ENCODE results near the gene BCKDHB.

BCKDHB gene

GRCh38 chr6:80329496-80329895, 223.0 kb downstream of the BCKDHB start:
- Histone ChIP-seq H3K9me3 (ENCODE audit: insufficient read depth, low read depth, low read length) (no peaks in the 10 kb centered on the region), H3K27ac (ENCODE audit: low read depth, low read length) (peak overlapping the region; percentile 41), H3K9ac (ENCODE audit: low read depth, low read length) (no peak overlapping the region)

GRCh38 chr6:80330961-80331360, 224.5 kb downstream of the BCKDHB start:
- peak overlapping the region; percentile 42; the same call in 1 of the 2 replicates for H3K27ac ChIP-seq (ENCODE audit: low read depth, low read length)
- H3K36me3 ChIP-seq (ENCODE audit: insufficient read depth, low read length): no peaks in the 10 kb centered on the region
- no peaks in the 10 kb centered on the region for H3K9me3 ChIP-seq (ENCODE audit: insufficient read depth, low read depth, low read length)
- peaks cover 88% of the 10 kb centered on the region for H3K4me1 ChIP-seq (ENCODE audit: insufficient read depth, low read length)
- H3K9ac ChIP-seq (ENCODE audit: low read depth, low read length): no peak overlapping the region
- peak overlapping the region; percentile 14; the same call in 1 of the 2 replicates for H3K4me3 ChIP-seq (ENCODE audit: low read length)
- 44% methylated on average over 3 of the region's 3 CpGs for WGBS
- no peaks in the 10 kb centered on the region for H3K27me3 ChIP-seq (ENCODE audit: insufficient read depth, low read length)

More at GRCh38 chr6:80329496-80329895, 223.0 kb downstream of the BCKDHB start:
- no peaks in the 10 kb centered on the region for H3K27me3 ChIP-seq (ENCODE audit: insufficient read depth, low read length)
- H3K4me1 ChIP-seq (ENCODE audit: insufficient read depth, low read length): peaks cover 74% of the 10 kb centered on the region
- H3K36me3 ChIP-seq (ENCODE audit: insufficient read depth, low read length): no peaks in the 10 kb centered on the region
- H3K4me3 ChIP-seq (ENCODE audit: low read length): no peak overlapping the region

- peaks cover 94% of the 10 kb centered on the region for H3K4me1 ChIP-seq (ENCODE audit: insufficient read depth, low read length)
- H3K9me3 ChIP-seq (ENCODE audit: insufficient read depth, low read depth, low read length): no peaks in the 10 kb centered on the region
- H3K27ac ChIP-seq (ENCODE audit: low read depth, low read length): peak overlapping the region; percentile 42; the same call in 1 of the 2 replicates
- H3K9ac ChIP-seq (ENCODE audit: low read depth, low read length): no peak overlapping the region
- WGBS: 11% methylated on average over 2 of the region's 2 CpGs
- H3K4me3 ChIP-seq (ENCODE audit: low read length): peak overlapping the region; percentile 14; the same call in 1 of the 2 replicates
- no peaks in the 10 kb centered on the region for H3K27me3 ChIP-seq (ENCODE audit: insufficient read depth, low read length)
- H3K36me3 ChIP-seq (ENCODE audit: insufficient read depth, low read length): no peaks in the 10 kb centered on the region
Measured at GRCh38 chr6:80331522-80331921, 225.1 kb downstream of the BCKDHB start.

GRCh38 chr6:80331974-80332373, 225.5 kb downstream of the BCKDHB start:
- H3K4me1 ChIP-seq (ENCODE audit: insufficient read depth, low read length): peaks cover 99% of the 10 kb centered on the region
- H3K27me3 ChIP-seq (ENCODE audit: insufficient read depth, low read length): no peaks in the 10 kb centered on the region
- 43% methylated on average over 3 of the region's 3 CpGs for WGBS
- no peak overlapping the region for H3K4me3 ChIP-seq (ENCODE audit: low read length)
- H3K36me3 ChIP-seq (ENCODE audit: insufficient read depth, low read length): no peaks in the 10 kb centered on the region
- H3K9me3 ChIP-seq (ENCODE audit: insufficient read depth, low read depth, low read length): no peaks in the 10 kb centered on the region
- H3K27ac ChIP-seq (ENCODE audit: low read depth, low read length): peak overlapping the region; percentile 72
- H3K9ac ChIP-seq (ENCODE audit: low read depth, low read length): no peak overlapping the region

- peaks cover 95% of the 10 kb centered on the region for H3K4me1 ChIP-seq (ENCODE audit: insufficient read depth, low read length)
- H3K4me3 ChIP-seq (ENCODE audit: low read length): no peak overlapping the region
- no peaks in the 10 kb centered on the region for H3K27me3 ChIP-seq (ENCODE audit: insufficient read depth, low read length)
- H3K9me3 ChIP-seq (ENCODE audit: insufficient read depth, low read depth, low read length): no peaks in the 10 kb centered on the region
- WGBS: 0% methylated on average over 1 of the region's 3 CpGs
- no peak overlapping the region for H3K27ac ChIP-seq (ENCODE audit: low read depth, low read length)
- no peaks in the 10 kb centered on the region for H3K36me3 ChIP-seq (ENCODE audit: insufficient read depth, low read length)
- H3K9ac ChIP-seq (ENCODE audit: low read depth, low read length): no peak overlapping the region
Measured at GRCh38 chr6:80333342-80333741, 226.9 kb downstream of the BCKDHB start.

GRCh38 chr6:80335121-80335531, 228.7 kb downstream of the BCKDHB start:
- Histone ChIP-seq H3K9me3 (ENCODE audit: insufficient read depth, low read depth, low read length) (no peaks in the 10 kb centered on the region), H3K27ac (ENCODE audit: low read depth, low read length) (peak overlapping the region; percentile 67), H3K36me3 (ENCODE audit: insufficient read depth, low read length) (no peaks in the 10 kb centered on the region), H3K4me3 (ENCODE audit: low read length) (peak overlapping the region; percentile 23), H3K27me3 (ENCODE audit: insufficient read depth, low read length) (no peaks in the 10 kb centered on the region), H3K9ac (ENCODE audit: low read depth, low read length) (peak overlapping the region; percentile 35; the same call in 1 of the 2 replicates), H3K4me1 (ENCODE audit: insufficient read depth, low read length) (peaks cover 77% of the 10 kb centered on the region)
- 48% methylated on average over 6 of the region's 6 CpGs for WGBS

GRCh38 chr6:80336911-80337310, 230.4 kb downstream of the BCKDHB start:
- no peak overlapping the region for H3K9ac ChIP-seq (ENCODE audit: low read depth, low read length)
- no peaks in the 10 kb centered on the region for H3K36me3 ChIP-seq (ENCODE audit: insufficient read depth, low read length)
- no peak overlapping the region for H3K4me3 ChIP-seq (ENCODE audit: low read length)
- H3K27me3 ChIP-seq (ENCODE audit: insufficient read depth, low read length): no peaks in the 10 kb centered on the region
- no peak overlapping the region for H3K27ac ChIP-seq (ENCODE audit: low read depth, low read length)
- no peaks in the 10 kb centered on the region for H3K9me3 ChIP-seq (ENCODE audit: insufficient read depth, low read depth, low read length)
- 100% methylated on average over 1 of the region's 2 CpGs for WGBS
- H3K4me1 ChIP-seq (ENCODE audit: insufficient read depth, low read length): peaks cover 59% of the 10 kb centered on the region

- Histone ChIP-seq H3K4me1 (ENCODE audit: insufficient read depth, low read length) (peaks cover 45% of the 10 kb centered on the region), H3K9ac (ENCODE audit: low read depth, low read length) (no peak overlapping the region), H3K9me3 (ENCODE audit: insufficient read depth, low read depth, low read length) (no peaks in the 10 kb centered on the region), H3K27me3 (ENCODE audit: insufficient read depth, low read length) (no peaks in the 10 kb centered on the region), H3K4me3 (ENCODE audit: low read length) (no peak overlapping the region), H3K36me3 (ENCODE audit: insufficient read depth, low read length) (no peaks in the 10 kb centered on the region), H3K27ac (ENCODE audit: low read depth, low read length) (no peak overlapping the region)
- 28% methylated on average over 12 of the region's 12 CpGs for WGBS
Measured at GRCh38 chr6:80338201-80338836, 231.8 kb downstream of the BCKDHB start.

GRCh38 chr6:80339421-80339820, 232.9 kb downstream of the BCKDHB start:
- H3K36me3 ChIP-seq (ENCODE audit: insufficient read depth, low read length): no peaks in the 10 kb centered on the region
- H3K4me1 ChIP-seq (ENCODE audit: insufficient read depth, low read length): peaks cover 34% of the 10 kb centered on the region
- no peaks in the 10 kb centered on the region for H3K9me3 ChIP-seq (ENCODE audit: insufficient read depth, low read depth, low read length)
- no peak overlapping the region for H3K4me3 ChIP-seq (ENCODE audit: low read length)
- H3K27ac ChIP-seq (ENCODE audit: low read depth, low read length): no peak overlapping the region
- no peaks in the 10 kb centered on the region for H3K27me3 ChIP-seq (ENCODE audit: insufficient read depth, low read length)
- H3K9ac ChIP-seq (ENCODE audit: low read depth, low read length): no peak overlapping the region

GRCh38 chr6:80340280-80340679, 233.8 kb downstream of the BCKDHB start:
- Histone ChIP-seq H3K4me3 (ENCODE audit: low read length) (no peak overlapping the region), H3K36me3 (ENCODE audit: insufficient read depth, low read length) (no peaks in the 10 kb centered on the region), H3K4me1 (ENCODE audit: insufficient read depth, low read length) (peaks cover 25% of the 10 kb centered on the region), H3K9ac (ENCODE audit: low read depth, low read length) (no peak overlapping the region), H3K9me3 (ENCODE audit: insufficient read depth, low read depth, low read length) (no peaks in the 10 kb centered on the region), H3K27me3 (ENCODE audit: insufficient read depth, low read length) (no peaks in the 10 kb centered on the region), H3K27ac (ENCODE audit: low read depth, low read length) (no peak overlapping the region)
- 94% methylated on average over 4 of the region's 4 CpGs for WGBS

- Histone ChIP-seq H3K9me3 (ENCODE audit: insufficient read depth, low read depth, low read length) (no peaks in the 10 kb centered on the region), H3K36me3 (ENCODE audit: insufficient read depth, low read length) (no peaks in the 10 kb centered on the region), H3K9ac (ENCODE audit: low read depth, low read length) (no peak overlapping the region), H3K27me3 (ENCODE audit: insufficient read depth, low read length) (no peaks in the 10 kb centered on the region), H3K4me1 (ENCODE audit: insufficient read depth, low read length) (peaks cover 21% of the 10 kb centered on the region), H3K4me3 (ENCODE audit: low read length) (no peak overlapping the region), H3K27ac (ENCODE audit: low read depth, low read length) (no peak overlapping the region)
- 70% methylated on average over 5 of the region's 5 CpGs for WGBS
Measured at GRCh38 chr6:80340686-80341085, 234.2 kb downstream of the BCKDHB start.

- Histone ChIP-seq H3K9ac (ENCODE audit: low read depth, low read length) (no peak overlapping the region), H3K36me3 (ENCODE audit: insufficient read depth, low read length) (no peaks in the 10 kb centered on the region), H3K27me3 (ENCODE audit: insufficient read depth, low read length) (no peaks in the 10 kb centered on the region), H3K4me1 (ENCODE audit: insufficient read depth, low read length) (peaks cover 15% of the 10 kb centered on the region), H3K27ac (ENCODE audit: low read depth, low read length) (no peak overlapping the region), H3K4me3 (ENCODE audit: low read length) (no peak overlapping the region), H3K9me3 (ENCODE audit: insufficient read depth, low read depth, low read length) (no peaks in the 10 kb centered on the region)
- 64% methylated on average over 4 of the region's 4 CpGs for WGBS
Measured at GRCh38 chr6:80341330-80341729, 234.9 kb downstream of the BCKDHB start.
